ENCODE results near the gene DCUN1D2. TPM values are rescaled to one million over a fixed set of nuclear protein-coding genes. Genes with fewer than 3 reads are reported as not detected.
A peak's percentile ranks its signal among the peaks of the same experiment; 100 is the strongest.

Gene DCUN1D2
- total RNA-seq, 1 donor from 2014 or later = 23.8 TPM

DNA sequence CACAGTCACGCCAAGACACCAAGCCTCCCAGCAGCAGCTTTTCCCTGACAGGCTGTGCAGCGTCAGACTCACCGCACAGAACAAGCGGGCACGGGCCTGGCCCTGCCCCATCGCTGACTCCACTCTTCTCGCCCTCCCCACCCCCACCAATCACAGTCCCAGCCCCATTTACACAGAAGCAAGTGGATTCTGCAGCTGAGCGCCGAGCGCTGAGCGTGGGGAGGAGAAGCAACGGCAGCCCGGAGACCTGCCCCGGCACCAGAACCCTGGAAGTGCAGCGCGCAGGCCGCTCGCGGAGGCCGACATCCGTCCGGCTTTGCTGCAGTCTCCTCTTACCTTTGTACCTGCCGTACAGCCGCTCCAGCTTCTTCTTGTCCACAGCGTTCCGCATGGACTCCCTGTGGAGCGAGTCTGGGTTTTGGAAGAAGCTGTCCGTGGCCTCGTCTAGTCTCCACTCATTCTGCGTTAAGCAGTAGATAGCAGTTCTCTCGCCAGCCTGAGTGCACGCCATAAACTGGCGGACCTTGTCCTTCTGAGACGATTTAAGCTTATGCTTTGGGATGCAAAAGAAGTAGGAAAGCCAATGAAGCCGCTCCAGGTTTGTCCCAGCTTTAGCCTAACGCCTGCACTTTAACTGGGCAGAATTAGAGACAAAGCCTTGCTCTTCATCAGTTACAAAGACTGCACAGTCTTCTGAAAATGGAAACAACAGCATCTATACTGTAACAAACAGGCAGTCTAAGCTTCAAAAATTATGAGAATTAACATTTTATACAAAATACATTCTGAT lies 6.8 kb downstream of the DCUN1D2 start:
- Histone ChIP-seq H4K20me1 (ENCODE audit: low read depth) (peaks cover 68% of the 10 kb centered on the region), H3K36me3 (peaks cover 6% of the 10 kb centered on the region), H3K9me3 (ENCODE audit: low read depth) (no peaks in the 10 kb centered on the region), H3K9ac (no peak overlapping the region), H3K27me3 (no peaks in the 10 kb centered on the region), H3K79me2 (ENCODE audit: low read depth) (peaks cover 85% of the 10 kb centered on the region), H3K27ac (peak overlapping the region; percentile 5), H3K4me3 (no peak overlapping the region), H3F3A (ENCODE audit: low read depth) (peaks cover 10% of the 10 kb centered on the region), H3K4me1 (peaks cover 18% of the 10 kb centered on the region), H2AFZ (replicated peaks) (no peak overlapping the region), H3K4me2 (no peak overlapping the region)
- Mint-ChIP-seq H3K4me3 (no peak overlapping the region), H3K27ac (peak overlapping the region; percentile 93), H3K27me3 (ENCODE audit: insufficient read depth, low read depth) (no peaks in the 10 kb centered on the region), H3K36me3 (peaks cover 17% of the 10 kb centered on the region), H3K9me3 (no peaks in the 10 kb centered on the region), H3K4me1 (peaks cover 23% of the 10 kb centered on the region)
- peak; percentile 21 for DNase-seq (ENCODE audit: low spot score)
- TF ChIP-seq EZH2 (IDR thresholded peaks at IDR 0.05) = no peak
- TF ChIP-seq, protein P1, sequence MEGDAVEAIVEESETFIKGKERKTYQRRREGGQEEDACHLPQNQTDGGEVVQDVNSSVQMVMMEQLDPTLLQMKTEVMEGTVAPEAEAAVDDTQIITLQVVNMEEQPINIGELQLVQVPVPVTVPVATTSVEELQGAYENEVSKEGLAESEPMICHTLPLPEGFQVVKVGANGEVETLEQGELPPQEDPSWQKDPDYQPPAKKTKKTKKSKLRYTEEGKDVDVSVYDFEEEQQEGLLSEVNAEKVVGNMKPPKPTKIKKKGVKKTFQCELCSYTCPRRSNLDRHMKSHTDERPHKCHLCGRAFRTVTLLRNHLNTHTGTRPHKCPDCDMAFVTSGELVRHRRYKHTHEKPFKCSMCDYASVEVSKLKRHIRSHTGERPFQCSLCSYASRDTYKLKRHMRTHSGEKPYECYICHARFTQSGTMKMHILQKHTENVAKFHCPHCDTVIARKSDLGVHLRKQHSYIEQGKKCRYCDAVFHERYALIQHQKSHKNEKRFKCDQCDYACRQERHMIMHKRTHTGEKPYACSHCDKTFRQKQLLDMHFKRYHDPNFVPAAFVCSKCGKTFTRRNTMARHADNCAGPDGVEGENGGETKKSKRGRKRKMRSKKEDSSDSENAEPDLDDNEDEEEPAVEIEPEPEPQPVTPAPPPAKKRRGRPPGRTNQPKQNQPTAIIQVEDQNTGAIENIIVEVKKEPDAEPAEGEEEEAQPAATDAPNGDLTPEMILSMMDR (IDR thresholded peaks at IDR 0.05) = no peak
- TF ChIP-seq EZH2phosphoT487 (IDR thresholded peaks at IDR 0.05) = no peak

GRCh38 chr13:113483081-113483480 lies 7.4 kb downstream of the DCUN1D2 start:
- Mint-ChIP-seq H3K4me3 (no peak overlapping the region), H3K9me3 (no peaks in the 10 kb centered on the region), H3K36me3 (peaks cover 19% of the 10 kb centered on the region), H3K27ac (no peak overlapping the region), H3K4me1 (peaks cover 17% of the 10 kb centered on the region), H3K27me3 (ENCODE audit: insufficient read depth, low read depth) (no peaks in the 10 kb centered on the region)
- TF ChIP-seq EZH2 (IDR thresholded peaks at IDR 0.05) (no peak), EZH2phosphoT487 (IDR thresholded peaks at IDR 0.05) (no peak)
- TF ChIP-seq, protein P1 (IDR thresholded peaks at IDR 0.05) = no peak
- H3K79me2 ChIP-seq (ENCODE audit: low read depth) = peaks cover 79% of the 10 kb centered on the region
- H3K27ac ChIP-seq = peak overlapping the region; percentile 5
- H3K4me2 ChIP-seq = no peak overlapping the region
- no peaks in the 10 kb centered on the region for H3K9me3 ChIP-seq (ENCODE audit: low read depth)
- H3K27me3 ChIP-seq = no peaks in the 10 kb centered on the region
- no peak for DNase-seq (ENCODE audit: low spot score)
- peaks cover 10% of the 10 kb centered on the region for H3F3A ChIP-seq (ENCODE audit: low read depth)
- peaks cover 62% of the 10 kb centered on the region for H4K20me1 ChIP-seq (ENCODE audit: low read depth)
- H2AFZ ChIP-seq (replicated peaks) = no peak overlapping the region
- H3K36me3 ChIP-seq = peaks cover 8% of the 10 kb centered on the region
- peaks cover 12% of the 10 kb centered on the region for H3K4me1 ChIP-seq
- no peak overlapping the region for H3K9ac ChIP-seq
- H3K4me3 ChIP-seq = no peak overlapping the region

DNA sequence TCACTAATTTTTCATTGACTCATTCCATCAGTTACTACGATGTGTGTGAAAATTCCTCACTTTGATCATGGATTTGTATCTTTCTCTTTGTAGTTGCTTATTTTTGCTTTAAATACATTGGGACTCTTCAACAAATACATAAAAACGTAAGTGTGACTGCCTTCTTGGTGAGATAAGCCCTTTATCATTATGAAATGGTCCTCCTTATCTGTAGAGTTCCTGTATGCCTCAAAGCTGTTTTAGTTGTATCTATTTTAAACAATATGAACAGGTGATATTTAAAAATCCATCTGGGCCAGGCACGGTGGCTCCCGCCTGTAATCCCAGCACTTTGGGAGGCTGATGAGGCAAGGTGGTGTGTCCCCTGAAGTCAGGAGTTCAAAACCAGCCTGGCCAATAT lies 11.3 kb downstream of the DCUN1D2 start:
- peaks cover 6% of the 10 kb centered on the region for H3F3A ChIP-seq (ENCODE audit: low read depth)
- peaks cover 3% of the 10 kb centered on the region for H3K27me3 Mint-ChIP-seq (ENCODE audit: insufficient read depth, low read depth)
- H3K36me3 ChIP-seq = peaks cover 11% of the 10 kb centered on the region
- no peak for DNase-seq (ENCODE audit: low spot score)
- H3K4me3 Mint-ChIP-seq = no peak overlapping the region
- no peak overlapping the region for H3K4me3 ChIP-seq
- no peaks in the 10 kb centered on the region for H3K9me3 ChIP-seq (ENCODE audit: low read depth)
- H3K9me3 Mint-ChIP-seq = no peaks in the 10 kb centered on the region
- TF ChIP-seq EZH2phosphoT487 (IDR thresholded peaks at IDR 0.05) (no peak), EZH2 (IDR thresholded peaks at IDR 0.05) (no peak)
- TF ChIP-seq, protein P1 (IDR thresholded peaks at IDR 0.05) = no peak
- no peak overlapping the region for H3K9ac ChIP-seq
- peaks cover 10% of the 10 kb centered on the region for H3K4me1 Mint-ChIP-seq
- no peak overlapping the region for H2AFZ ChIP-seq (replicated peaks)
- no peak overlapping the region for H3K27ac ChIP-seq
- H3K4me2 ChIP-seq = no peak overlapping the region
- peaks cover 40% of the 10 kb centered on the region for H3K79me2 ChIP-seq (ENCODE audit: low read depth)
- peaks cover 8% of the 10 kb centered on the region for H3K4me1 ChIP-seq
- peaks cover 25% of the 10 kb centered on the region for H4K20me1 ChIP-seq (ENCODE audit: low read depth)
- no peaks in the 10 kb centered on the region for H3K27me3 ChIP-seq
- H3K27ac Mint-ChIP-seq = no peak overlapping the region
- peaks cover 39% of the 10 kb centered on the region for H3K36me3 Mint-ChIP-seq
